Urinary bladder (tissue), 4 donors: Measurements from ENCODE around the gene PDGFB. TPM values are rescaled to one million over a fixed set of nuclear protein-coding genes. Genes with fewer than 3 reads are reported as not detected.

Source experiments
- DNase-seq: peaks from one replicate; pipeline ENCODE4 v3.0.0-alpha.2; 2015; ENCODE audit errors: extremely low spot score
- H3K27ac ChIP-seq: one replicate; pipeline ENCODE4 v1.5.1; 2013; ENCODE audit warnings: low read depth, mild to moderate bottlenecking, moderate library complexity
- H3K36me3 ChIP-seq: one replicate; pipeline ENCODE4 v1.6.1; 2013; ENCODE audit warnings: mild to moderate bottlenecking, moderate library complexity; ENCODE audit not compliant: insufficient read depth
- H3K4me1 ChIP-seq: one replicate; pipeline ENCODE4 v1.6.1; 2013; ENCODE audit warnings: mild to moderate bottlenecking, moderate library complexity; ENCODE audit not compliant: insufficient read depth
- H3K4me3 ChIP-seq: one replicate; pipeline ENCODE4 v1.5.1; 2013; ENCODE audit warnings: low read depth, low read length
- WGBS: extraction: QIAGEN DNeasy Blood & Tissue Kit; methylation state at CpG from one replicate; pipeline ENCODE4 v1.1.7; 2013; 5-methylcytosine and 5-hydroxymethylcytosine counted together
- polyA plus RNA-seq: library from polyadenylated mRNA; stranded (reverse); fragments of 200-250 nt; gene quantifications from one replicate; pipeline ENCODE4 v1.2.3, GENCODE V29; 2013
- total RNA-seq: library from RNA; depleted of rRNA; stranded (reverse); fragments of >200 nt; gene quantifications from one replicate; pipeline ENCODE4 v1.2.3, GENCODE V29; 2014
- donor health status: healthy with polysubstance abuse.
- donor health status: healthy.

PDGFB gene
- total and polyA plus RNA-seq, 2 donors, result 5.8 to 12.3 TPM

DNA sequence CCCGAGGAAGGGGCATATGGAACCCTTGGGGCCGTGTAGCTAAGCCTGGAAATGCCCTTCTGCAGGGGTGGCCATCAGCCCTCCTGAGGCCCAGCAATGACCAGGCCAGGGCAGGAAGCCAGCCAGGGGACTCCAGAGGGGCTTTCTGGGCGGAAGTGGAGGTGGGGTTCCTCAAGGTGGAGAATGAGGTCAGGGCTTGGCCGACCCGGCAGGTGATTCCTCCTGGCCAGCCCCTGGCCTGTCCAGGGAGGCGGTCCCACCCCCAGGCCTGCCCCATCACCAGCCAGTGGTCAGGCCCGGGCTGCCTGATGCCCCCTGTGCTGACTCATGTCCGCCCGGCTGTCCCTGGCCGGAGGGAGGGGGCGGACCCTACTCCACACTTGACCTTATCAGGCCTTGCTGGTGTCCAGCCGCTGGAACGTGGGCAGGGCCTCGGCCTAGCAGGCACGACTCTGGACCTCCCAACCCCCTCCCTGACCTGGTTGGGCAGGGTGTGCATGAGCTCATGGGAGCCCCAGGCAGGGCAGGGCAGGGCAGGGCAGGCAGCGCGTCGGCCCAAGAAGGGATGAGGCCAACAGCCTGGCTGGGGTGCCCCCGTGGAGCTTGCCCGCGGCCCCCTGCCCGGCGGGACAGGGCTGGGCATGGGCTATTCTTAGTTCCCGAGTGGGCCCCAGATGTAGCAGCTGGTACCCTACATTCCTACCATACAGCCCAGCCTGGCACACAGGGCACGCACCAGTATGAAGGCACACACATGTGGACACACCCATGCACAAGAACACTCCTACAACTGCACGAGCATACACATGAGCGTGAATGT, 38.8 kb upstream of the PDGFB start:
- DNase-seq, result no peak
- Histone ChIP-seq H3K4me1 (no peaks in the 10 kb centered on the region), H3K4me3 (no peak overlapping the region), H3K27ac (no peak overlapping the region), H3K36me3 (no peaks in the 10 kb centered on the region)
- WGBS, result 68% methylated on average over 27 of the region's 27 CpGs

DNA sequence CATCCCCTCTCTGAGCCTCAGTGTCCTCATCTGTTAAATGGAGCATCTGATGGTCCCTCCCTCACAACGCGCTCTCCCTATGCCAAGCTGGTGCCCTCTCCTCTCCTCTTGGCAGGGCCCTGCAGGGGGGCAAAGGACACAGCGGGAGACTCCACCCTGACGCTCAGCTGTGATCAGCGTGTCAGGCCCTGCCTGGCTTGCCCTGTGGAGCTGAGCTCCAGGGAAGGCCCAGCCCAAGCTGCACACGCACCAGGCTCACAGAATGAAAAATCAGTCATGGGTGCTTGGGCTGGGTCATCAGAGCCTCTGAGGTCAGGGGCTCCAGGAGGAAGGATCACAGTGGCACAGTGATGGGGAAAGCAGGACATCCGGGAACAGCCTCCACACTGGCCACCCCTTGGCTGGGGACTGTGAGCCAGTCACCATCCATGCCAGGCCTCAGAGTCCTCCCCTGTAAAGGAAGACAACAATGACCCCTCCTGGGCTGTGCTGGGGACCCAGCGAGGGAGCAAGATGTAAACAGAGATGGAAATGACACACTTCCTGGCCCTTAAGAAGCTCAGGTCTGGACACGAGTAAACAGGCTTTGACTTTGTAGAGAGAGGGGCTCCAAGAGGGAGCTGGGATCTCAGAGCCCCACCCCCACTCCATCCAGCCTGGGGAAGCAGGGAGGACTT, 38.0 kb upstream of the PDGFB start:
- no peaks in the 10 kb centered on the region for H3K36me3 ChIP-seq
- H3K4me1 ChIP-seq, result no peaks in the 10 kb centered on the region
- 72% methylated on average over 9 of the region's 9 CpGs for WGBS
- H3K4me3 ChIP-seq, result no peak overlapping the region
- DNase-seq, result no peak
- no peak overlapping the region for H3K27ac ChIP-seq

DNA sequence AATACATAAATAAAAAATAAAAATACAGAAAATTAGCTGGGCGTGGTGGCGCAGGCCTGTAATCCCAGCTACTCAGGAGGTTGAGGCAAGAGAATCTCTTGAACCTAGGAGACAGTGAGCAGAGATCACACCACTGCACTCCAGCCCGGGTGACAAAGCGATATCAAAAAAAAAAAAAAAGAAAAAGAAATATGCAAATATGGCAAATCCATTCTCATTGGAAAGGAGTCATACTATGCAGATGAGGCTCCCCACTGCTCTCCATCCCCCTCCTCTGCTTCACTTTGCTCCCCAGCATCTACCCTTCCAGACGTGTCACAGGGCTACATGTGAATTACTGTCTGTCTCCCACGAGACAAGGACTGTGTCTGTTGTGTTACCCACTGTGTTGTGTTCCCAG, 36.3 kb upstream of the PDGFB start:
- Histone ChIP-seq H3K4me1 (no peaks in the 10 kb centered on the region), H3K27ac (no peak overlapping the region)
- WGBS, result 90% methylated on average over 6 of the region's 6 CpGs

DNA sequence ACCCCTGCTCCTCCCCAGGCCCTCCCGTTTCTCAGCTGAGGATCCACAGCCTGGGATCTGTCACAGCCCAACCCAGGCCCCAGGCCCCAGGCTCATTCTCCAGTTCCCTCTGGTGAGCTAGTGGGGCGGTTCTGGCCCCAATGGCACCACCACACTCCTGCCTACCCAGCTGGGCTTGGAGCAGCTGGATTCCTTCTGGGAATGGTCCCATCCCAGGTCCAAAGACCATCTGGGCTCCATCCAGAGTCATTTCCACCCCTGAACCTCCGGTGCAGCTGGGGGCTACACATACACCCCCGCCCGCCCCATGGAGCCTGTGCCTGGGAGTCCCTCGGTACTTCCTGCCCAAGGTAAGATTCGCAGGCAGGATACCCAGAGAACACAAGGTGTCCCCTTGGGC, 35.5 kb upstream of the PDGFB start:
- no peaks in the 10 kb centered on the region for H3K4me1 ChIP-seq
- 90% methylated on average over 7 of the region's 7 CpGs for WGBS
- DNase-seq, result no peak
- H3K27ac ChIP-seq, result no peak overlapping the region
- H3K4me3 ChIP-seq, result no peak overlapping the region
- H3K36me3 ChIP-seq, result no peaks in the 10 kb centered on the region

More for the DNA sequence above, 36.3 kb upstream of the PDGFB start:
- no peak overlapping the region for H3K4me3 ChIP-seq
- DNase-seq, result no peak
- H3K36me3 ChIP-seq, result no peaks in the 10 kb centered on the region

DNA sequence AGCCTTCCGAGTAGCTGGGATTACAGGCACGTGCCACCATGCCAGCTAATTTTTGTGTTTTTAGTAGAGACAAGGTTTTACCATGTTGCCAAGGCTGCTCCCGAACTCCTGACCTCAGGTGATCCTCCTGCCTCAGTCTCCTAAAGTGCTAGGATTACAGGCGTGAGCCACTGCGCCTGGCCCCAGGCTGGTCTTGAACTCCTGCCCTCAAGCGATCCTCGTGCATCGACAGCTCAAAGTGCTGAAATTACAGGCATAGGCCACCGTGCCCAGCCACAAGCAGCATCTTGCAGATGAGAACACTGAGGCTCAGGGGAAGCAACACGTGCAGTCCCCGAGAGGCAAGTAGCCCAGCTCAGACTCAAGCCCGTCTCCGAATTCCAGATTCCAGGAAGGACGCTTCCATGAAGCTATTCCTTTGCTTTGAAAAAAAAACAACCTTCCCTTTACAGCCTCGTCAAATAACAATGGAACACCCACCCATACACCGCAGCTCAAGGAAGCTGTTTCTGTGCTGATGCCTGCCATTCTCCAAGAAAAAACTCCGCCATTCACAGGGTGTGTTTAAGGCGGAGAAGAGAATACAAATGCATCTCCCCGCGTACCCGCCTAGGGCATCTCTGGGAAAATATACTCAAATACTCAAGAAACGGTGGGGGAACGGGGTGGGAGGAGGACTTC, 34.5 kb upstream of the PDGFB start:
- H3K36me3 ChIP-seq, result no peaks in the 10 kb centered on the region
- WGBS, result 64% methylated on average over 23 of the region's 23 CpGs
- no peak overlapping the region for H3K27ac ChIP-seq
- DNase-seq, result no peak
- H3K4me1 ChIP-seq, result no peaks in the 10 kb centered on the region
- no peak overlapping the region for H3K4me3 ChIP-seq

DNA sequence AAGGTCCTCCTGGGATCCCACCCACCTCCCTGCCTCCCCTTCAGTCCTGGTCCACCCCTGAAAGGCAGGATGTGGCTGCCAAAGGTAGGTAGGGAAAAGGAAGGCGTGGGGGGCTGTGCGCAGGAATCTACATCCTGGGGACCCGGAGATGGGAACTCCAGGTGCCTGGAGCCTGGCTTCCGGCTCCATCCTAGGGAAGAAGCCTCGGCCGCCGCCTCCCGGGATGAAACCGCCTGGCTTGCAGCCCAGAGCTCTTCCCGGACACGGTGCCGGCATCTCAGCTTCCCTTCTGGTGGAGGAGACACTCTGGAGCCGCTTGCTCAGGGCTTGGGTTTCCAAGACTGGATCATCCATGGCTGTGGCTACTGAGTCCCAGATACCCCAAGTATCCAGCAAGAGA, 33.3 kb upstream of the PDGFB start:
- H3K27ac ChIP-seq, result no peak overlapping the region
- H3K36me3 ChIP-seq, result no peaks in the 10 kb centered on the region
- WGBS, result 38% methylated on average over 13 of the region's 13 CpGs
- H3K4me1 ChIP-seq, result no peaks in the 10 kb centered on the region
- no peak for DNase-seq
- H3K4me3 ChIP-seq, result no peak overlapping the region

DNA sequence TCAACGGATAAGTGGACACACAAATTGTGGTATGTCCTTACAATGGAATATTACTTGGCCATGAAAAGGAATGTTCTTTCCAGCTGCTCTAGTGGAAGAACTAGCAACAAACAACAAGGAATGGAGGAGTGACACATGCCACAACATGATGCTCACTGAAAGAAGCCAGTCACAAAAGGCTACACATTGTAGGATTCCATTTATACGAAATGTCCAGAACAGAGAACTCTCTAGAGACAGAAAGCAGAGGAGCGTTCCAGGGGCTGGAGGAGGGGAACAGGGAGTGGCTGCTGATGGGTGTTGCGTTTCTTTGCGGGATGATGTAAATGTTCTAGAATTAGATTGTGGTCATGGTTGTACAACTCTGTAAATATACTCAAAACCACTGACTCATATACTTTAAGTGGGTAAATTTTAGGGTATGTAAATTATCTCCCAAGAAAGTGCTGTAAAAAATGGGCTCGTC, 32.4 kb upstream of the PDGFB start:
- no peak for DNase-seq
- WGBS, result 78% methylated on average over 6 of the region's 6 CpGs
- no peak overlapping the region for H3K27ac ChIP-seq

DNA sequence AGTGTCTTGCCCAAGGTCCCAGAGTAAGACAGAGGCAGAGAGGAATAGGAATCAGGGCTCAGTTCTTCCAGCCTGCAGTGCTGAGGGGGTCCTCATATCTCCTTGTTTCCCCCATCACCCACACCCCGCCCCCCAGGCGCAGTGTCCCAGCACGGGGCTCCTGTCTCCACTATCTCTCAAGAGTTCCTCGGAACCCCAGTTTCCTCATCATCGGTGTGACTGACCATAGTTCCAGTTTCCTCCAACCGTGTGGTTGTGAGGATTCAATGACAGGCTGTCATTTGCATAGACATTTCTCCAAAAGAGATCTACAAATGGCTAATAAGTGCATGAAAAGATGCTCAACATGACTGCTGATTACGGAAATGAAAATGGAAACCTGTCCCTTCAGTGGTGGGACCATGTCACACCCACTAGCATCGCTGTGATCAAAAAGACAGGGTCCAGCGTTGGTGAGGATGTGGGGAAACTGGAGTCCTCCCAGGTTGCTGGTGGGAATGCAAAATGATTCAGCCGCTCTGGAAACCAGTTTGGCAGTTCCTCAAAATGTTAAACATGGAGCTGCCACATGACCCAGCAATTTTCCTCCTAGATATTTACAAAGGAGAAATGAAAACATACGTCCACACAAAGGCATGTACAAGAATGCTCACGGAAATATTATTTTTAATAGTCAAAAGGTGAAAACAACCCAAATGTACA, 31.8 kb upstream of the PDGFB start:
- Histone ChIP-seq H3K36me3 (no peaks in the 10 kb centered on the region), H3K4me1 (no peaks in the 10 kb centered on the region), H3K4me3 (no peak overlapping the region), H3K27ac (no peak overlapping the region)
- no peak for DNase-seq
- WGBS, result 88% methylated on average over 12 of the region's 12 CpGs

More for the DNA sequence above, 32.4 kb upstream of the PDGFB start:
- H3K4me3 ChIP-seq, result no peak overlapping the region
- H3K36me3 ChIP-seq, result no peaks in the 10 kb centered on the region
- H3K4me1 ChIP-seq, result no peaks in the 10 kb centered on the region

DNA sequence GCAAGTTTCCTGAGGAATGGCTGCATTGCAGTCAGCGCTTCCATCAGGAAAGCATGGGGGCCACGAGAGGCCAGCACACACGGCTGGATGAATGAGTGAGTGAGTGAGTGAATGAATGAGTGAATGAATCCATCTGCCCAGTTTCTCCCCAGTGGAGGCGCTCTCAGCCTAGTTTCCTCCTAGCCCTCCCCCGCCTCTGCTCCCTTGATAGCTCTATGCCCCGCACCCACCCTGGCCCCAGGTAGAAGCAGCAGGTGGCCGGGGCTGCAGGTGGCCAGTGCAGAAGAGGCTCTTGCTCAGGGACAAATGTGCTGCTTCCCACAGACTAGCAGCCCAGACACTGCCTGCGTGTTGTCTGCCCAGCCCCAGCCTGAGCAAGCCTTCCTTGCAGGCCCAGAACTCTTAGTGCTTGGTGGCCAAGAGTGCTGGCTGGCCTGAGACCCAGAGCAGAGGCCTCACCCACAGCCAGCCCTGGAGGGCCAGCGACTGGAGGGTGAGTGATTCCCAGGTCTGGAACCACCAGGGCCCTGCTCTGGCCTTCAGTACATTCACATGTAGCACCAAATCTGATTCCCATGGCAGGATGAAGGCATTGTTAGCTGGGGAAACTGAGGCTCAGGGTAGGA, 31.1 kb upstream of the PDGFB start:
- Histone ChIP-seq H3K4me3 (no peak overlapping the region), H3K27ac (no peak overlapping the region), H3K36me3 (no peaks in the 10 kb centered on the region), H3K4me1 (no peaks in the 10 kb centered on the region)
- WGBS, result 83% methylated on average over 9 of the region's 9 CpGs
- no peak for DNase-seq

DNA sequence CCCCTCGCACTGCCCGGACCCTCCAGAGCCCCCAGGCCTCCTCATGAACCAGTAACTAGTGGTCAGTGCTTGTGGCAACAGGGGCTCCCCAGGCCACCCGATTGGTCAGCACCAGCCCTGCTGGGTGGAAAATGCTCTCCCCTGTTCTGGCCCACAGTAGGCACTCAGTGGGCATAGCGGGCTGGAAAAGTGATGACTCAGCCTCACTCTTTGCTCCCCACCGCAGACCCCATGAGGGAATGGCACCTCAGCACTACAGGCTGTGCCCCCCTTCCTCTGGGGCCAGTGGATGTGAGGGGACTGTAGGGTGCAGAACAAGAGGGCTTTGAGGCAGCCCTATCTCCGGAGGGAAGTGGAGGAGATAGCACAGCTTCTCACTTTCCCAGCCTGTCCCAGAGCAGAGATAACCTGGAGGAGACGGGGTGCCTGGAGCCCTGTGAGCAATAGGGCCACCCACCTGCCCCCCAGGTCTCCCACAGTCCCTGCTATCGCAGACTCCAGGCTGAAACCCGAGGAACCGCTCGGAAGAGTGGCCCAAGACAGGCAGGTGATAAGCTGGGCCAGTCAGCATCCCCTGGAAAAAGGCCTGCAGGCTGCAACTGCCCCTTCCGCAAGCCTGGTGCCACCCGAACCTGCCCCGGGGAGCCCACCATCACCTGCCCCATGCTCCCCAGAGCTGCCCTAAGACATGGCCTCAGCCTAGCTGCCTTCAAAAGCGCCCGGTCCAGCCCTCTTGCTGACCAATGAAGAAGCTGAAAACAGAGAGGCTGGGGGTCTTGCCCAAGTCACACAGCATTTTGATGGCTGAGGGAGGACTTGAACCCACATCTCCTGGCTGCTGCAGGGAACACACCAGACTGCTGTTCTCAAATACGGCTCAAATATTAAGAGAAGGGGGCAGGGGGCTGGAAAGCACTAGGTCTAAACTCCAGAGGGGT, 29.4 kb upstream of the PDGFB start:
- 80% methylated on average over 17 of the region's 17 CpGs for WGBS
- Histone ChIP-seq H3K4me1 (no peaks in the 10 kb centered on the region), H3K4me3 (no peak overlapping the region), H3K27ac (no peak overlapping the region), H3K36me3 (no peaks in the 10 kb centered on the region)
- DNase-seq, result no peak

DNA sequence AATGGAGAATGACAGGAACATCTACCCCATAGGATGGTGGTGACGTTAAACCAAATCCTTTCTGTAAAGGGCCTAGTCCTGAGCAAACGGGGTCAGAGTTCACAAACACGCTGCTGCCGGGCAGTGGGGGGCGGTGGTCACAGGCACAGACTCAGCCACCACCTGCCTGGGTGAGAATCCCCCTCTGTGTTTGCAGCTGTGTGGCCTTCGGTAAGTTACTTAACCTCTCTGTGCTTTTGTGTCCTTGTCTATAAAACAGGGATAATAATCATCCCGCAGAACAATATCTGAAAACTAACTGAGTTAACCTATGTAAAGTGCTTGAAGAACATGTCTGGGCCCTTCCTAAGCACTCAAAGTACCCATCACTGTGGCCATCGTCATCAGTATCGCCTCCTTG, 26.0 kb upstream of the PDGFB start:
- Histone ChIP-seq H3K36me3 (no peaks in the 10 kb centered on the region), H3K27ac (no peak overlapping the region), H3K4me1 (no peaks in the 10 kb centered on the region), H3K4me3 (no peak overlapping the region)
- DNase-seq, result no peak
- WGBS, result 95% methylated on average over 9 of the region's 9 CpGs

DNA sequence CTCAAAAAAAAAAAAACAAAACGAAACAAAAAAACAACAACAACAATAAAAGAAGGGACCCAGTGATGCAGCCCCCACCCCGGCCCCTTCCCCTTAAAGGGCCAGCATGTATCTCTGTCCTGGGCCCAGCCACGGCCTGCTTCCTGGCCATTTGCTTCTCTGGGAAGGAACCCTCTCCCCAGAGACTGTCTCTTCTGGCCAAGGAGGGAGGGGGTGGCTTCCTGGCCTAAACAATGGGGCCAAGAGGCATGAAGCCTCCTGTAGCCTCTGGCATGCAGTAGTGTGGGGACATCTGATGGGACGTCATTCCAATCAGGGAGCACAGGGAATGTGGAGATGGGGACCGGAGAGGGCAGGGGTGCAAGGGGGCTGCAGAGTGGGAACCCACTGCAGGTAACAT, 25.5 kb upstream of the PDGFB start:
- DNase-seq, result no peak
- Histone ChIP-seq H3K27ac (no peak overlapping the region), H3K4me3 (no peak overlapping the region), H3K36me3 (no peaks in the 10 kb centered on the region), H3K4me1 (no peaks in the 10 kb centered on the region)
- WGBS, result 73% methylated on average over 5 of the region's 5 CpGs
